BJ (cell line): ENCODE results near the gene FAM217B. TPM values are rescaled to one million over a fixed set of nuclear protein-coding genes. Genes with fewer than 3 reads are reported as not detected.

Source experiments
- CTCF ChIA-PET: fragments of 350-600 bp; formaldehyde crosslinking; extraction: SDS; loops from one replicate; lab custom pipeline; 2021; ENCODE audit warnings: antibody characterized with exemption, inconsistent platforms; lab: Yijun Ruan, JAX
- POLR2A ChIA-PET: fragments of 300-600 bp; sonication (Branson Sonifier 250); formaldehyde crosslinking; extraction: SDS; loops from one replicate; lab custom pipeline; 2021; ENCODE audit warnings: antibody characterized with exemption; lab: Charles Lee
- DNase-seq: peaks from one replicate; pipeline ENCODE4 v3.0.0-alpha.2; 2011; ENCODE audit warnings: low read depth
- H3K27me3 ChIP-seq: 2 replicates; pipeline ENCODE4 v1.6.0; 2011; ENCODE audit warnings: low read length; ENCODE audit not compliant: control insufficient read depth, insufficient read depth
- H3K36me3 ChIP-seq: 2 replicates; pipeline ENCODE4 v1.5.1; 2011; ENCODE audit warnings: low read length; ENCODE audit not compliant: control insufficient read depth, insufficient read depth
- H3K4me3 ChIP-seq: 2 replicates; pipeline ENCODE4 v1.5.1; 2011; ENCODE audit warnings: low read depth, mild to moderate bottlenecking, control low read depth, low read length
- polyA plus RNA-seq: library from polyadenylated mRNA; depleted of rRNA; stranded (reverse); fragments of >200 nt; gene quantifications from 2 replicates; pipeline ENCODE4 v1.2.3, GENCODE V29; 2011
- TF ChIP-seq, protein P1 (sequence below): IDR thresholded peaks from 2 replicates; pipeline ENCODE4 v1.5.1; 2011; ENCODE audit warnings: low read depth, mild to moderate bottlenecking, control low read depth, inconsistent platforms, low read length, moderate library complexity; ENCODE audit not compliant: insufficient read depth

FAM217B gene
- polyA plus RNA-seq, 1 experiment: 5.5 TPM

DNA sequence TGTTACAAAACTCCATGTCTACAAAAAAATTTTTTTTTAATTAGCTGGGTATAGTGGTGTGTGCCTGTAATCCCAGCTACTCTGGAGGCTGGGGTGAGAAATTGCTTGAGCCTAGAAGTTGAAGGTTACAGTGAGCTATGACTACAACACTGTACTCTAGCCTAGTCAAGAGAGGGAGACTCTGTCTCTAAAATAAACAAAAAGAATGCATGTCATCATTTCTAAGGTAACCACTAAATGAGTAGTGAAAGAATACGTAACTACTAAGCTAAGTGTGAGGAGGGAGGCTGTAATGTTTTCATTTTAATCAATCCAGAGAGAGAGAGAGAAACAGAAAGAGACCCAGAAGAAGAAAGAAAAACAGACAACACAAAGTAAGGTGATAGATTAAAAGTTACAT lies 16.7 kb upstream of the FAM217B start:
- H3K36me3 ChIP-seq: no peaks in the 10 kb centered on the region
- no peak for DNase-seq
- no peaks in the 10 kb centered on the region for H3K27me3 ChIP-seq
- no peak overlapping the region for H3K4me3 ChIP-seq
- TF ChIP-seq, protein P1, sequence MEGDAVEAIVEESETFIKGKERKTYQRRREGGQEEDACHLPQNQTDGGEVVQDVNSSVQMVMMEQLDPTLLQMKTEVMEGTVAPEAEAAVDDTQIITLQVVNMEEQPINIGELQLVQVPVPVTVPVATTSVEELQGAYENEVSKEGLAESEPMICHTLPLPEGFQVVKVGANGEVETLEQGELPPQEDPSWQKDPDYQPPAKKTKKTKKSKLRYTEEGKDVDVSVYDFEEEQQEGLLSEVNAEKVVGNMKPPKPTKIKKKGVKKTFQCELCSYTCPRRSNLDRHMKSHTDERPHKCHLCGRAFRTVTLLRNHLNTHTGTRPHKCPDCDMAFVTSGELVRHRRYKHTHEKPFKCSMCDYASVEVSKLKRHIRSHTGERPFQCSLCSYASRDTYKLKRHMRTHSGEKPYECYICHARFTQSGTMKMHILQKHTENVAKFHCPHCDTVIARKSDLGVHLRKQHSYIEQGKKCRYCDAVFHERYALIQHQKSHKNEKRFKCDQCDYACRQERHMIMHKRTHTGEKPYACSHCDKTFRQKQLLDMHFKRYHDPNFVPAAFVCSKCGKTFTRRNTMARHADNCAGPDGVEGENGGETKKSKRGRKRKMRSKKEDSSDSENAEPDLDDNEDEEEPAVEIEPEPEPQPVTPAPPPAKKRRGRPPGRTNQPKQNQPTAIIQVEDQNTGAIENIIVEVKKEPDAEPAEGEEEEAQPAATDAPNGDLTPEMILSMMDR: no peak
- ChIA-PET CTCF (interaction anchor here (4.7 kb wide), 1 partner anchor 12 kb away, joined by 26 read pairs; the partner anchor contains the start of gene SYCP2), POLR2A (no interaction called here)

DNA sequence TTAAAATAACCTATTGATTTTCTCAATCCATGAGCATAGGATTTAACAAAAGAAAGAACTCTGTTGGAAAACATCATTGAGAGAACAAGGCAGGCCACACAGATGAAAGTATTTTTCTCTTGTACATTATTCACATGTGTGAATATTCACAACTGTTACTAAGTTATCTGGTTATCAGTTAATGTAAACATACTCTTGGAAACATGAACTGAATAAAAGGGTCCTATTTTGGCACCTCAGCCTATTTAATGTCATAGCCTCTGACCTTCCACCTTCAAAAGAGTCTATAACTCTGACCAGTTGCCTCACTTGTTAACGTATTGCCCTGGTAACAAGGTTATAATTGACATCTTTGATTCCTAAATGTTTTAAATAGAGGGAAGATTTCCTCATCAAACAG lies 14.8 kb upstream of the FAM217B start:
- Histone ChIP-seq H3K4me3 (no peak overlapping the region), H3K27me3 (no peaks in the 10 kb centered on the region), H3K36me3 (no peaks in the 10 kb centered on the region)
- TF ChIP-seq, protein P1: no peak
- DNase-seq: no peak
- POLR2A ChIA-PET: no interaction called here
- CTCF ChIA-PET: interaction anchor here (1.2 to 4.7 kb wide), 2 partner anchors 10 to 13 kb away, joined by 4 to 26 read pairs; partner anchors contain the start of gene SYCP2

DNA sequence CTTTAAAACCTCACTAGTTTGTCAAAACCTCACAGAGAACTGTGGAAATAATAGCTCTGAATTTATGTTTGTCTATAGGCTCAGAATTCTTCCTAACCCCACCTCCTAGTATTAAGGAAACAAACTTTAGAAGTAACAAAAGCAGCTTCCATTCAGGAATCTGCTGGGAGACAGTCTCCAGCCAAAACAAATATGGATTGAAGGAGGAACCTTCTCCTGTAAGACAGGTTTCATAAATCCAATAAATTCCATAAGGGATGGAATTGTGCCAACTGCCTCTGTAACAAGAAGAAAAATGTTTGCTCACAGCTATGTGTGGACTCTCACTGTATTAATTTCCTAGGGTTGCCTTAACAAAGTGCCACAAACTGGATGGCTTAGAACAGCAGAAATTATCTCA lies 14.3 kb upstream of the FAM217B start:
- CTCF ChIA-PET: interaction anchor here (1.2 to 4.7 kb wide), 2 partner anchors 9 to 13 kb away, joined by 4 to 26 read pairs; partner anchors contain the start of gene SYCP2
- POLR2A ChIA-PET: no interaction called here
- TF ChIP-seq, protein P1: no peak
- H3K36me3 ChIP-seq: no peaks in the 10 kb centered on the region
- no peak for DNase-seq
- no peak overlapping the region for H3K4me3 ChIP-seq
- no peaks in the 10 kb centered on the region for H3K27me3 ChIP-seq

DNA sequence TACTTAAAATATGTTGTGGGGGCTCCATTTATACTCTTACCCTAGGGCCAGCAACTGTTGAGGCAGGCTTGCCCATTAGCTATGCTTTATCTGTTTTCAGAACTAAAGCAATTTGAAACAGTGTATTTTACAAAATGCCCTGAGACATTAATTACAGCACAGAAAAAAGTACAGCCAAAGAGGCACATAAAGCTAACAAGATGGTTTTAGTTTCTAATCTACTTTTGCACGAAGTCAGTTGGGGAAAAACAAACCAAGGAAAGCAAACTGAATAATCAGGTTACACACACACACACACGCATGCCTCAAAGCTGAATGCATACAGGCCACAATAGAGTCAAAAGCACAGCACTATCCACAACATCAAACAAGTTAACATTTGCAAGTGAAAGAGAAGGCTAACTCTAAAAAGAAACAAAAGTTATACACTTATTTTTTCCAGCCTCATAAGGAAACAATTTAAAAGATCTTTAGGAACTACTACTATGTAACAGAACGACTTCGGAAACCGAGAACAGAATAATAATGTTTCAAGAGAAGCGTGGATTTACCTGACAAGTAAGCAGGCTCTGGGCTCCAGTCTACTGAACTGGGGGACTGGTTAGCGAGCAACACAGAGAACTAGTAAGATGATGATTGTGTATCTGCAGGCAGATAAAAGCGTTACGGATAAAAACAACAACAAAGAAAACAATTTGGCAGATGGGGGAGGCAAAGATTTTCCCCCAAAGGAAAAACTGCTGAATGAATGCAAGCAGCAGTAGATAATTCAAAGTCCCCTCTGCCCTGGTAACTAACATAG lies 8.5 kb upstream of the FAM217B start:
- no peaks in the 10 kb centered on the region for H3K27me3 ChIP-seq
- TF ChIP-seq, protein P1: no peak
- ChIA-PET CTCF (no interaction called here), POLR2A (no interaction called here)
- no peaks in the 10 kb centered on the region for H3K36me3 ChIP-seq
- H3K4me3 ChIP-seq: no peak overlapping the region
- DNase-seq: no peak

DNA sequence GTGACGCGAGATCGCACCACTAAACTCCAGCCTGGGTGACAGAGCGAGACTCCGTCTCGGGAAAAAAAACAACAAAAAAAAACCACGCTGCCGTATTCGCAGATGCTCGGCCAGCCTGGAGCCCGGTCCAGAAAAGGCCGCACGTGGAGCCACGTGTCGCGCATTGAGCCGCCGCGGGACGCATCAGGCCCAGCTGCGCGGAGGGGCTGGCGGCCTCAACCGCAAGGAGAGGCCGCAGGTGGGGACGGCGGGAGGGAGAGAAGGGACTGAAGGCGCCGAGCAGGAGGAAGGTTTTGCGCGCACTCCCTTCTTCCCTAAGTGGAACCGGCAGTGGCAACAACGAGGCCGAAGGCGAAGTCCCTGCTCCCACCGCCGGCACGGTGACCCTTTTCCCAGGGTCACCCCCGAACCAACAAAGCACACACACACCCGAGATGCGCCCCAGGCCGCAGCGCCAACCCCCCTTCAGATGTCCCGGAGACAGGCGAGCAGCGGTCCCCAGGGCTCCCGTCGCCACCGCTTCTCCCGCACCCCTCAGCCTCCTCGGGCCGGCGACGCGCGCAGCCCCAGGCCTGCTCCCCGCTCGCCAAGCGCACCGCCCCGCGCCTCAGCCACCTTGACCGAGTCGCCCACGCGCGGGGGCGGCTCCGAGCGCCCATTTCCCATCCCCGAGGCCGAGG lies 7.4 kb upstream of the FAM217B start:
- Histone ChIP-seq H3K27me3 (no peaks in the 10 kb centered on the region), H3K36me3 (no peaks in the 10 kb centered on the region), H3K4me3 (peak overlapping the region; percentile 57; the same call in 1 of the 2 replicates)
- ChIA-PET POLR2A (no interaction called here), CTCF (no interaction called here)
- DNase-seq: no peak
- TF ChIP-seq, protein P1: no peak
